Measurements from ENCODE around the gene CDR2.

GRCh38 chr16:22397931-22398330 lies 23.5 kb upstream of the CDR2 start:
- TF ChIP-seq POLR2A (IDR thresholded peaks at IDR 0.05) (no peak), CTCF (IDR thresholded peaks at IDR 0.05) (no peak), EP300 (IDR thresholded peaks at IDR 0.05) (no peak)

All from ovary (tissue), 3 donors.